Activated naive CD8-positive, alpha-beta T cell treated with anti-CD3 and anti-CD28 coated beads for 36 hours (primary cell): ENCODE results near the gene SLC13A3. TPM values are rescaled to one million over a fixed set of nuclear protein-coding genes. Genes with fewer than 3 reads are reported as not detected.

Experiments used
- DNase-seq: peaks from one replicate; pipeline ENCODE4 v3.0.0; 2021
- H3K27ac Mint-ChIP-seq: one replicate; pipeline ENCODE4 v1.8.0; 2022; ENCODE audit warnings: mild to moderate bottlenecking, moderate library complexity, mixed read lengths
- H3K27me3 Mint-ChIP-seq: one replicate; pipeline ENCODE4 v1.8.0; 2022; ENCODE audit warnings: mild to moderate bottlenecking, mixed read lengths
- H3K36me3 Mint-ChIP-seq: one replicate; pipeline ENCODE4 v1.8.0; 2021; ENCODE audit warnings: mild to moderate bottlenecking, mixed read lengths
- H3K4me1 Mint-ChIP-seq: one replicate; pipeline ENCODE4 v1.8.0; 2021; ENCODE audit warnings: mixed read lengths
- H3K4me3 Mint-ChIP-seq: one replicate; pipeline ENCODE4 v1.8.0; 2022; ENCODE audit warnings: mild to moderate bottlenecking, moderate library complexity, mixed read lengths
- H3K9me3 Mint-ChIP-seq: one replicate; pipeline ENCODE4 v1.8.0; 2022; ENCODE audit warnings: mixed read lengths
- total RNA-seq, 2 experiments: library from RNA; stranded (reverse); gene quantifications; one replicate each; pipeline ENCODE4 v1.2.3, GENCODE V29; 2021

Gene SLC13A3
- total RNA-seq, 2 experiments from 2014 or later = not detected

- no peak overlapping the region for H3K4me3 Mint-ChIP-seq
- H3K27me3 Mint-ChIP-seq = peaks cover 50% of the 10 kb centered on the region
- peaks cover 3% of the 10 kb centered on the region for H3K36me3 Mint-ChIP-seq
- no peak for DNase-seq
- H3K4me1 Mint-ChIP-seq = peaks cover 3% of the 10 kb centered on the region
- H3K27ac Mint-ChIP-seq = no peak overlapping the region
- H3K9me3 Mint-ChIP-seq = no peaks in the 10 kb centered on the region
Observed at GRCh38 chr20:46648903-46649649, 2.2 kb downstream of the SLC13A3 start.

DNA sequence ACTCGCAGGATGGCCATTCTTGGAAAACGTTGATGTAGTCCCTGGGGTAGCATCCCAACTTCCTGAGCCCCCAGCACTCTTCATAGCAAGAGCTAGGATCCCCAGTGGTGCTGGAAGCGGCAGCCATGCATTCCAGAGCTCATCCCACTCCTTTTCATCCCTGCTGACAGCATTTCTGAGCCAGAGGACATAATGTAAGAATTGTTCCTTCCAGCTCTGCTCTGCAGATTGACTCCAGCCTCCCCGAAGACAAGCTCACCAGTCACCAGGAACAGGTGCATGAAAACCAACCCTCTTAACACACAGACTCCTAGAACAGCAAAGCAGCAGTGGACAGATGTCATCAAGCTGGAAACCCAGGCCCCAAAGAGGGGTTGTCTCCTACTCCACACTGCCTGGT lies 3.8 kb downstream of the SLC13A3 start:
- peaks cover 36% of the 10 kb centered on the region for H3K27me3 Mint-ChIP-seq
- no peak for DNase-seq
- no peak overlapping the region for H3K27ac Mint-ChIP-seq
- H3K4me3 Mint-ChIP-seq = no peak overlapping the region
- no peaks in the 10 kb centered on the region for H3K9me3 Mint-ChIP-seq
- peaks cover 3% of the 10 kb centered on the region for H3K36me3 Mint-ChIP-seq
- H3K4me1 Mint-ChIP-seq = peaks cover 3% of the 10 kb centered on the region

DNA sequence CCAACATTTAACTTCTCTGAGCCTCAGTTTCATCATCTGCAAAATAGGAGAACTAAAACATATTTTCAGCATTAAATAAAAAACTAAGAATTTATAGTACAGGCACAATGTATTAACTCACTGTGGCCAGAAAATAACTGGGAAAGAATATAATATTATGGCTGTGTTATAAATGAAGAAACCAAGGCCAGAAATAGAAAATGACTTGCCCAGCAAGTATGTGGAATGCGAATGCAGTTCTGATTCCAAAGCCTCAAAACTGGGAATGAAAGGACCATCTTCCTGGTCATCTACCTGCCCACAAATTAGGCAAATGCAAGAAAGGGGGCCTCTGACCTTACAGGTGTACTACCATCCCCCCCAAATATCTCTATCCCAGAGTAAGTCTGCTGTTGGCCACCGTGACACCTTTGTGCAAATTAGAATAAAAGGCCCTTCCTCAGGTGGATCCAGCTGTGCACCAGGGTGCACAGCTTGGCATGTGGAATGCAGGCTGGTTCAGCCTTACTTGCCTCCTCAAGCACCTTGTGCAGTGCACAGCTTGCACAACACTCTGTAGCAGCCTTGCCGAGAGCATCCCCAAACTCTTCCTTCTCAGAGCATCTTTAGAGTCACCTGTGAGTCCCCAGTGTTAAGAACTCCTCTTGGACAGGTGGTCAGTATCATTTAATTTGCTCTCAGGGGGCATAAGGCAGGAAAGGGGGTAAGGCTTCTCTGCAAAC lies 4.4 kb downstream of the SLC13A3 start:
- Mint-ChIP-seq H3K4me3 (no peak overlapping the region), H3K27me3 (peaks cover 31% of the 10 kb centered on the region), H3K4me1 (peaks cover 3% of the 10 kb centered on the region), H3K36me3 (peaks cover 3% of the 10 kb centered on the region), H3K9me3 (no peaks in the 10 kb centered on the region), H3K27ac (no peak overlapping the region)
- no peak for DNase-seq

DNA sequence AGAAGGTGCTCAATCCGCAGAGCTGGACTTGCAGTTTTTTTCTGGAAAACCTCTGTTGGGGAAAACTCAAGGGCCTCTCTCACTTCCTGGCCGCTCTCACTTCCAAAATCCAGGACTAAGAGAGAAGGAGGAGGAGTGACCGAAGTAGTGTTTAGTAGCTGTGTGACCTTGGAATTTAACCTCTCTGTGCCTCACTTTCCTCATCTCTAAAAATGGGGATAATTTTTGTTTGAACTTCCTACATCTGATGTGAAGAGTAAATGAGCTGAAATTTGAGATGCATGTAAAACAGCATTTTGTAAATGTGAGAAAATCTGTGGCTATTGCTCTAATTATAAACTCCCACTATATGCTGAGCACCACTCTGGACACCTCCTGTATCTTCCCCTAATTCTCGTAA lies 5.1 kb downstream of the SLC13A3 start:
- H3K27me3 Mint-ChIP-seq = peaks cover 26% of the 10 kb centered on the region
- H3K27ac Mint-ChIP-seq = no peak overlapping the region
- H3K36me3 Mint-ChIP-seq = peaks cover 3% of the 10 kb centered on the region
- no peak overlapping the region for H3K4me3 Mint-ChIP-seq
- peaks cover 3% of the 10 kb centered on the region for H3K4me1 Mint-ChIP-seq
- DNase-seq = no peak
- no peaks in the 10 kb centered on the region for H3K9me3 Mint-ChIP-seq

DNA sequence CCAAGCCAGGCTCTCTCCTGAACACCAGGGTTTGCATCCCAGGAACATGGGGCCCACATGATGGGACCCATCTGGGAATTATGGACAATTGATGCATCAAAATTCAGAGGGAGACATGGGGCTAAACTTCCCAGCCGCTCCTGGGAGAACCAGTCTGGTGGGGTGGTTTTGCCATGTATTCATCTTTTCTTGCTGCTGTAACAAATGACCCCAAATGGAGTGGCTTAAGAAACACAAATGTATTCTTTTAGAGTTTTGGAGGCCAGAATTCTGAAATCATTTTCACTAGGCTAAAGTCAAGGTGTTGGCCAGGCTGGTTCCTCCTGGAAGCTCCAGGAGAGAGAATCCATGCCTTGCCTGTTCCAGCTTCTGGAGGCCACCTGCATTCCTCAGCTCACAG lies 6.5 kb downstream of the SLC13A3 start:
- DNase-seq = no peak
- H3K27me3 Mint-ChIP-seq = peaks cover 12% of the 10 kb centered on the region
- H3K36me3 Mint-ChIP-seq = no peaks in the 10 kb centered on the region
- H3K27ac Mint-ChIP-seq = no peak overlapping the region
- H3K9me3 Mint-ChIP-seq = no peaks in the 10 kb centered on the region
- H3K4me1 Mint-ChIP-seq = no peaks in the 10 kb centered on the region
- no peak overlapping the region for H3K4me3 Mint-ChIP-seq

DNA sequence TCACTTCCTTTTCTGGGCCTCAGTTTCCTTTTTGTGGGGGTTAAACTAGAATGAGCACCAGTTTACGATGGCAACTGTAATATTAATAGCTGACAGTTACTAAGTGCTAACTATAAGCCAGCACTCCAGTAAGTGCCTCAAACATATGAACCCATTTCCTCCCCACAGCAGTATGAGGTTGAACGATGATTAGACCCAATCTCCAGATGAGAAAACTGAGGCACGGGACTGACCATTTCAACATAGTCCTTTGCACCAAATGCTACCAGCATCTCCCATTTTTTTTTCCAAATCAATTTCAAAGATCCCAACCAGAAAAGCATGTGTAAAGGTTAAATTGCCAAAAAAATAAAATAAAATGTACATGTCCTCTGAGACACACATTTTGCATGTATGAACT lies 7.1 kb downstream of the SLC13A3 start:
- Mint-ChIP-seq H3K27ac (no peak overlapping the region), H3K4me1 (no peaks in the 10 kb centered on the region), H3K4me3 (no peak overlapping the region), H3K9me3 (no peaks in the 10 kb centered on the region), H3K27me3 (peaks cover 7% of the 10 kb centered on the region), H3K36me3 (no peaks in the 10 kb centered on the region)
- DNase-seq = no peak

GRCh38 chr20:46642969-46643343 lies 8.3 kb downstream of the SLC13A3 start:
- no peaks in the 10 kb centered on the region for H3K4me1 Mint-ChIP-seq
- no peaks in the 10 kb centered on the region for H3K27me3 Mint-ChIP-seq
- no peak for DNase-seq

DNA sequence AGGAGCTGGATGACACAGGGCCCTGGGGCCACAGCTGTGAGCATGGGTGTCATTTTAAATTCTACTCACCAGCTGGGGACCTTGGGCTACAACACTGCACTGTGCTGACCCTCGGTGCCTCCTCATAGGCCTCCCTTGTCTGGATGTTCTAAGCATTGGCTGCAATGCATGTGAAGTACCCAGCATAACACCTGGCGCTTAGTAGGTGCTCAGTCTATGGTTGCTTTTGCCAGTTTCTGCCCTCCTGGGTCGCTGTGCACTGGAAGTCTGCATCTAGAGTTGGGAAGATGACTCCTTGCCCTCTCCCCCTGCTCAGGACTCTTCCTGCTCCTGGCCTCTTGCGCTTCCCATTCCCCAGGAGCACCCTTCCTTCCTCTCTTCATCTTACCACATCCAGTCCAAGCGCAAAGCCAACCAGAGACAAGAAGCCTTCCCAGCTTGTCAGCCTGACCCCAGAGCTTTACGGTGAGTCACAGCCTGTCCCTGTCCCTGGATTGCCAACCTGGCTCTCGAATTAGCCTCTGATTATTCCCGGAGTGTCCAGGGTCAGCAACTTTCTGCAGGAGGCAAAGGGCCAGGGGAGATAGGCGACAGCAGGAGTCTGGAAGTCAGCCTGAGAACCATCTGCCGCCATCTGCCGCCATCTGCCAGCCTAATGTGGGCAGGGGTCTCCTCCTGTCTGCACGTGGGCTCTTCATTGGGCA lies 8.8 kb downstream of the SLC13A3 start:
- DNase-seq = no peak
- H3K9me3 Mint-ChIP-seq = no peaks in the 10 kb centered on the region
- no peaks in the 10 kb centered on the region for H3K4me1 Mint-ChIP-seq
- no peaks in the 10 kb centered on the region for H3K27me3 Mint-ChIP-seq
- H3K36me3 Mint-ChIP-seq = no peaks in the 10 kb centered on the region
- H3K4me3 Mint-ChIP-seq = no peak overlapping the region
- no peak overlapping the region for H3K27ac Mint-ChIP-seq

More at GRCh38 chr20:46642969-46643343, 8.3 kb downstream of the SLC13A3 start:
- Mint-ChIP-seq H3K4me3 (no peak overlapping the region), H3K36me3 (no peaks in the 10 kb centered on the region), H3K27ac (no peak overlapping the region), H3K9me3 (no peaks in the 10 kb centered on the region)

- no peak for DNase-seq
- no peaks in the 10 kb centered on the region for H3K4me1 Mint-ChIP-seq
- H3K36me3 Mint-ChIP-seq = no peaks in the 10 kb centered on the region
- H3K27me3 Mint-ChIP-seq = no peaks in the 10 kb centered on the region
- no peak overlapping the region for H3K4me3 Mint-ChIP-seq
- H3K27ac Mint-ChIP-seq = no peak overlapping the region
- H3K9me3 Mint-ChIP-seq = no peaks in the 10 kb centered on the region
Observed at GRCh38 chr20:46641424-46641823, 9.8 kb downstream of the SLC13A3 start.

GRCh38 chr20:46640536-46641311 lies 10.5 kb downstream of the SLC13A3 start:
- Mint-ChIP-seq H3K27me3 (peaks cover 6% of the 10 kb centered on the region), H3K36me3 (no peaks in the 10 kb centered on the region), H3K27ac (no peak overlapping the region), H3K4me3 (no peak overlapping the region), H3K4me1 (no peaks in the 10 kb centered on the region), H3K9me3 (no peaks in the 10 kb centered on the region)
- no peak for DNase-seq

DNA sequence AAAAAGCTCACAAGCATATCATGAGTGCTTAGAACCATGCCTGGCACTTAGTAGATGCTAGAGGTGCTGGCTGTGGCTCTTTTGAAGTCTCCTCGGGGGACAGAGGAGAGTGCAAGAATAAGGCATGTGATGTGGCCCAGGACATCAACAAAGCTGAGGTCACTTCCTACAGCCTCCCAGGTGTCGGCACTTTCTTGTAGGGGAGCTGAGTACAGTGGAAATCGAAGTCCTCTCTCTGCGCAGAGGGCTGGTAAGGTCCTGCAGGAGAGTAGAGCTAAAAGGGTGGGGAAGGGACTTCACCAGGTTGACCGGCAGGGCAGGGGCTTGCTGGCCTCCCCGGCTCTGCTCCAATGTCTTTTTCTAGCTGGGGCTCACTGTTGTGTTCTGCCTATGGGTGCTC lies 11.2 kb downstream of the SLC13A3 start:
- no peak for DNase-seq
- Mint-ChIP-seq H3K4me1 (no peaks in the 10 kb centered on the region), H3K27ac (no peak overlapping the region), H3K9me3 (no peaks in the 10 kb centered on the region), H3K27me3 (peaks cover 10% of the 10 kb centered on the region), H3K4me3 (no peak overlapping the region), H3K36me3 (no peaks in the 10 kb centered on the region)

DNA sequence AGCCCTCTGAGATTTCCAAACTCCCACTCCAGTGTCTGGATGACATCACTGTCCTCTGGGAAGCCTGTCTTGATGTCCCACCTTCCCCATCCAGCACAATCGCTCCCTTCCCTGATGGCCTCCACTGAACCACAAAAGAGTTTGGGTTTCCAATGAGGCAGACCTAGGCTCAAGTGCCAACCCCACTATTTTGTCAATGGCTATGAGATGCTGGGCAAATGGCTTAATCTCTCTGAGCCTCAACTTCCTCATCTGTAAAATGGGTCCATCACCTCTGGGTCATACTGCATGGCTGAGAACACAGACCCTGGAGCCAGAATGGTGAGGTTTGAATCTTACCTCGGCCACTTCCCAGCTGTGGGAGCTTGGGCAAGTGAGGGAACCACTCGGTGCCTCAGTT lies 11.7 kb downstream of the SLC13A3 start:
- H3K4me1 Mint-ChIP-seq = no peaks in the 10 kb centered on the region
- DNase-seq = no peak
- H3K4me3 Mint-ChIP-seq = no peak overlapping the region
- no peaks in the 10 kb centered on the region for H3K36me3 Mint-ChIP-seq
- no peak overlapping the region for H3K27ac Mint-ChIP-seq
- no peaks in the 10 kb centered on the region for H3K9me3 Mint-ChIP-seq
- peaks cover 10% of the 10 kb centered on the region for H3K27me3 Mint-ChIP-seq

GRCh38 chr20:46638898-46639274 lies 12.4 kb downstream of the SLC13A3 start:
- H3K27me3 Mint-ChIP-seq = peaks cover 10% of the 10 kb centered on the region
- H3K36me3 Mint-ChIP-seq = no peaks in the 10 kb centered on the region
- no peaks in the 10 kb centered on the region for H3K4me1 Mint-ChIP-seq
- H3K4me3 Mint-ChIP-seq = no peak overlapping the region
- no peak for DNase-seq
- no peaks in the 10 kb centered on the region for H3K9me3 Mint-ChIP-seq
- H3K27ac Mint-ChIP-seq = no peak overlapping the region

DNA sequence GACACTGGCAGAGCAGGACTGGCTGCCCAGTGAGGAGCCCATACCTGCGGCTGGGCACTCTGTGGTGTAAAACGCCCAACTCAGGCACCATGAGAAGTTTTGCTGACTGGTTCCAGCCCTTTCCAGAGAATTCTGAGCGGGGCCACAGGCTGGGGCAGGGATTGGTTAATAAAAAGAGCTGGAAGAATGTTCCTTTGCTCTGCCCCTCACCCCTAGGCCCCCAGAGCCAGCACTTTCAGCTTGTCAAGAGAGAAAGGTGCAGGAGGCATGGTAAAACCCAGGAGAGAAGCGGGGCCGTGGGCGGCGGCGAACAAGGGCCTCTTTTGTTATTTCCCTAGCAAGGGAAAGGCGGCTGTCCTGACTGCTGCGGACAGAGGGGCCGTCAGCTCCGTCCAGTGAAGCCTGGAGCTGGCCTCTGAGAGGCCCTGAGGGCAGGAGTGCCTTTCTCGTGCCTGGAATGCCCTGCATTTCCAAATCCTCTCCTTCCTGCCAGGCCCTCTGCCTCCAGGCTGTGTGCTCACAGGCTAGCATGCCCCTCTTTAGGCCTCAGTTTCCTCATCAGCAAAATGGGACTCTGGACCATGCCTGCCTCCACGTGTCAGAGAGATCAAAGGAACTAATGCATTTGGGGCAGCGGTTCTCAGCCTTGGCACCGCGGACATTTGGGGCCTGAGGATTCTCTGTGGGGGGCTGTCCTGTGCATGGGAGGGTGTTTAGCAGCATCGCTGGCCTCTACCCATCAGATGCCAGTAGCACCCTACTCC lies 12.9 kb downstream of the SLC13A3 start:
- DNase-seq = no peak
- H3K9me3 Mint-ChIP-seq = no peaks in the 10 kb centered on the region

More for the DNA sequence above, 12.9 kb downstream of the SLC13A3 start:
- H3K27me3 Mint-ChIP-seq = peaks cover 10% of the 10 kb centered on the region
- H3K27ac Mint-ChIP-seq = no peak overlapping the region
- H3K4me1 Mint-ChIP-seq = no peaks in the 10 kb centered on the region
- H3K36me3 Mint-ChIP-seq = no peaks in the 10 kb centered on the region
- no peak overlapping the region for H3K4me3 Mint-ChIP-seq
